ENCODE measurements around the gene KCNIP4. TPM values are rescaled to one million over a fixed set of nuclear protein-coding genes. Genes with fewer than 3 reads are reported as not detected.

KCNIP4 gene
- total and polyA plus RNA-seq, 2 experiments from 2014 or later: 0.14 to 0.63 TPM

- no peaks in the 10 kb centered on the region for H3F3A ChIP-seq (replicated peaks; ENCODE audit: low read depth)
Observed at GRCh38 chr4:21517126-21517859, 431.3 kb downstream of the KCNIP4 start.

More at GRCh38 chr4:21517126-21517859, 431.3 kb downstream of the KCNIP4 start:
- H2AFZ ChIP-seq: no peak overlapping the region
- H3K4me3 Mint-ChIP-seq: no peak overlapping the region
- no peak overlapping the region for H3K4me2 ChIP-seq
- H4K20me1 ChIP-seq (replicated peaks; ENCODE audit: insufficient read depth): no peaks in the 10 kb centered on the region
- H3K36me3 ChIP-seq (ENCODE audit: insufficient read depth): no peaks in the 10 kb centered on the region
- H3K27ac ChIP-seq (ENCODE audit: low read depth): no peak overlapping the region
- H3K4me1 ChIP-seq (ENCODE audit: insufficient read depth): no peaks in the 10 kb centered on the region
- TF ChIP-seq EZH2phosphoT487 (IDR thresholded peaks at IDR 0.05; ENCODE audit: unreplicated experiment): no peak
- no peak for TF ChIP-seq CREB1 (CRISPR knock-in tag; IDR thresholded peaks at IDR 0.05; ENCODE audit: low read depth)
- no peak for TF ChIP-seq CTCF (conservative IDR thresholded peaks at IDR 0.05; ENCODE audit: low read depth in 2 of 2)
- no peak for TF ChIP-seq ETS1 (IDR thresholded peaks at IDR 0.05)
- no peak for TF ChIP-seq ZNF462 (CRISPR knock-in tag; IDR thresholded peaks at IDR 0.05)
- no peak for TF ChIP-seq REST (IDR thresholded peaks at IDR 0.05; ENCODE audit: unreplicated experiment)
- TF ChIP-seq EZH2 (IDR thresholded peaks at IDR 0.05; ENCODE audit: low read depth, unreplicated experiment): no peak
- TF ChIP-seq ZNF114 (CRISPR knock-in tag; IDR thresholded peaks at IDR 0.05): no peak
- TF ChIP-seq STAT1 (IDR thresholded peaks at IDR 0.05; ENCODE audit: unreplicated experiment): no peak
- H3K27me3 Mint-ChIP-seq (ENCODE audit: insufficient read depth, low read depth, poor library complexity): peaks cover 2% of the 10 kb centered on the region
- no peaks in the 10 kb centered on the region; the same call in 2 of the 3 replicates for H3K9me3 Mint-ChIP-seq
- no peak overlapping the region for H3K4me3 ChIP-seq
- peaks cover 2% of the 10 kb centered on the region; the same call in 1 of the 2 replicates for H3K9me2 ChIP-seq (ENCODE audit: insufficient read depth)
- H3K27me3 ChIP-seq (ENCODE audit: insufficient read depth): no peaks in the 10 kb centered on the region
- no peak for DNase-seq (ENCODE audit: low spot score)
- H3K27ac Mint-ChIP-seq: no peak overlapping the region
- H3K4me1 Mint-ChIP-seq: peaks cover 9% of the 10 kb centered on the region
- no peak for ATAC-seq
- H3K36me3 Mint-ChIP-seq (ENCODE audit: low read depth): no peaks in the 10 kb centered on the region
- no peaks in the 10 kb centered on the region for H3K79me2 ChIP-seq (replicated peaks; ENCODE audit: insufficient read depth)
